Putamen (tissue), 1 donor: ENCODE data around the gene FKBP9.
"Not testable (repeated sequence)": the region's sequence is repeated elsewhere in the genome, so short reads cannot be mapped to it uniquely, and the experiment has no call there.

ENCODE experiments used
- DNase-seq: peaks from one replicate; pipeline ENCODE4 v3.0.0-alpha.2; 2016; ENCODE audit warnings: low spot score

Gene FKBP9

GRCh38 chr7:32957326-32958045 lies at the start of gene FKBP9:
Gene FKBP9, plus strand, starts transcription at chr7:32957440. Its CDS starts 134 bp downstream, at chr7:32957574.
- peak; percentile 76 for DNase-seq

GRCh38 chr7:32910195-32910594 lies 47.0 kb upstream of the FKBP9 start:
- DNase-seq: no peak

- no peak for DNase-seq
Measured at GRCh38 chr7:32914184-32914583, 43.1 kb upstream of the FKBP9 start.

GRCh38 chr7:32915041-32915536 lies 42.2 kb upstream of the FKBP9 start:
- DNase-seq: no peak

- DNase-seq: no peak
Measured at GRCh38 chr7:32916006-32916405, 41.2 kb upstream of the FKBP9 start.

- not testable (repeated sequence) for DNase-seq
Measured at GRCh38 chr7:32916994-32917393, 40.2 kb upstream of the FKBP9 start.

GRCh38 chr7:32921896-32922295 lies 35.3 kb upstream of the FKBP9 start:
- no peak for DNase-seq

- no peak for DNase-seq
Measured at GRCh38 chr7:32928785-32929298, 28.4 kb upstream of the FKBP9 start.

- no peak for DNase-seq
Measured at GRCh38 chr7:32929430-32930143, 27.7 kb upstream of the FKBP9 start.

GRCh38 chr7:32930378-32930777 lies 26.9 kb upstream of the FKBP9 start:
- no peak for DNase-seq

GRCh38 chr7:32935558-32935957 lies 21.7 kb upstream of the FKBP9 start:
- no peak for DNase-seq

- no peak for DNase-seq
Measured at GRCh38 chr7:32936689-32937088, 20.6 kb upstream of the FKBP9 start.

- no peak for DNase-seq
Measured at GRCh38 chr7:32937344-32938174, 19.7 kb upstream of the FKBP9 start.

- DNase-seq: no peak
Measured at GRCh38 chr7:32941181-32941580, 16.1 kb upstream of the FKBP9 start.

- no peak for DNase-seq
Measured at GRCh38 chr7:32941681-32942414, 15.4 kb upstream of the FKBP9 start.

- peak; percentile 85 for DNase-seq
Measured at GRCh38 chr7:32942415-32943251, 14.6 kb upstream of the FKBP9 start.

GRCh38 chr7:32943252-32944030 lies 13.8 kb upstream of the FKBP9 start:
- DNase-seq: no peak

- DNase-seq: no peak
Measured at GRCh38 chr7:32947420-32947983, 9.7 kb upstream of the FKBP9 start.

GRCh38 chr7:32948202-32948601 lies 9.0 kb upstream of the FKBP9 start:
- no peak for DNase-seq
